HepG2 (cell line): ENCODE data around the gene ANAPC10. TPM values are rescaled to one million over a fixed set of nuclear protein-coding genes. Genes with fewer than 3 reads are reported as not detected.

ENCODE experiments used
- ATAC-seq: fragments of 200-7000 bp; cut with Tn5 transposase; 3 replicates; pipeline ENCODE4 v1.9.1; 2020; ENCODE audit warnings: mild to moderate bottlenecking, moderate library complexity
- BruUV-seq: library from RNA; stranded (reverse); fragments of 400-500 nt; replicated peaks from 2 replicates; lab custom pipeline; 2021; lab: Mats Ljungman, UMichigan
- CTCF ChIA-PET: fragments of 300-600 bp; formaldehyde crosslinking; extraction: SDS; loops from one replicate; lab custom pipeline; 2021; ENCODE audit warnings: low total read pairs, inconsistent platforms, low intra/inter-chr PET ratio; lab: Yijun Ruan, JAX
- POLR2A ChIA-PET: fragments of 350-600 bp; sonication (Branson Sonifier 250); formaldehyde crosslinking; loops from one replicate; lab custom pipeline; 2020; ENCODE audit warnings: antibody characterized with exemption, inconsistent platforms; lab: Yijun Ruan, JAX
- DNase-seq: peaks from one replicate; pipeline ENCODE4 v3.0.0-alpha.2; 2015; ENCODE audit warnings: low spot score
- FAIRE-seq: peaks from 3 replicates; lab custom pipeline; 2011; peaks lifted over from hg19 to GRCh38; lab: Jason Lieb, UNC
- H2AFZ ChIP-seq: one replicate; pipeline ENCODE4 v1.6.1; 2011; ENCODE audit warnings: low read length, inconsistent platforms
- H3K27ac ChIP-seq: fragments of 300-600 bp; 3 replicates; pipeline ENCODE4 v1.8.0; 2011; ENCODE audit warnings: mixed run types, mild to moderate bottlenecking, mixed read lengths, low read length, inconsistent platforms; ENCODE audit not compliant: insufficient read depth; ENCODE audit errors: extremely low read length
- H3K27me3 ChIP-seq, 2 experiments: fragments of 200-600 bp in 1 of 2; 2 replicates in 1 of 2; 3 replicates in 1 of 2; pipeline versions ENCODE4 v1.6.0 to v1.8.0; 2011; ENCODE audit warnings: low read length in 2 of 2, mild to moderate bottlenecking in 2 of 2, moderate library complexity in 2 of 2, inconsistent platforms in 1 of 2; ENCODE audit not compliant: insufficient read depth in 2 of 2, control insufficient read depth in 1 of 2
- H3K36me3 ChIP-seq, 2 experiments: fragments of 200-600 bp in 1 of 2; replicated peaks in 1 of 2; 2 replicates in 1 of 2; 3 replicates in 1 of 2; pipeline versions ENCODE4 v1.5.1 to v1.8.0; 2011; ENCODE audit warnings: low read length in 2 of 2, inconsistent platforms in 1 of 2; ENCODE audit not compliant: insufficient read depth in 2 of 2, control insufficient read depth in 1 of 2
- H3K4me1 ChIP-seq: 2 replicates; pipeline ENCODE4 v1.5.1; 2012; ENCODE audit warnings: low read length, inconsistent platforms; ENCODE audit not compliant: insufficient read depth
- H3K4me2 ChIP-seq: 2 replicates; pipeline ENCODE4 v1.6.0; 2011; ENCODE audit warnings: low read depth, low read length, inconsistent platforms
- H3K4me3 ChIP-seq, 3 experiments: fragments of 200-600 bp in 1 of 3; sonication (generic), shearing (Covaris generic) in 1 of 3; replicated peaks in 1 of 3; 2 replicates each; pipeline ENCODE4 v1.5.1; 2011 to 2016; ENCODE audit warnings: low read length in 3 of 3, inconsistent platforms in 2 of 3, low read depth in 2 of 3, mild to moderate bottlenecking in 2 of 3, control low read depth in 1 of 3, mixed read lengths in 1 of 3; ENCODE audit not compliant: insufficient read depth in 1 of 3
- H3K79me2 ChIP-seq: one replicate; pipeline ENCODE4 v1.6.1; 2011; ENCODE audit warnings: low read length, inconsistent platforms; ENCODE audit not compliant: insufficient read depth
- H3K9ac ChIP-seq: 2 replicates; pipeline ENCODE4 v1.6.0; 2011; ENCODE audit warnings: mild to moderate bottlenecking, low read depth, low read length, inconsistent platforms; ENCODE audit not compliant: insufficient read depth
- H3K9me3 ChIP-seq: 2 replicates; pipeline ENCODE4 v1.5.1; 2012; ENCODE audit warnings: mild to moderate bottlenecking, low read length
- H4K20me1 ChIP-seq: 2 replicates; pipeline ENCODE4 v1.6.0; 2011; ENCODE audit warnings: inconsistent platforms, mild to moderate bottlenecking, low read length, moderate library complexity; ENCODE audit not compliant: insufficient read depth
- ARID2 ChIP-seq: sonication (generic); formaldehyde crosslinking; IDR thresholded peaks from 2 replicates; pipeline ENCODE4 v1.8.1; 2022; ENCODE audit warnings: mild to moderate bottlenecking, missing genetic modification reagents, borderline replicate concordance
- ATF7-NPFF ChIP-seq: sonication (generic); formaldehyde crosslinking; IDR thresholded peaks from 2 replicates; pipeline ENCODE4 v1.8.1; 2023; ENCODE audit warnings: mild to moderate bottlenecking, low read depth, missing genetic modification reagents, moderate library complexity
- KLF16 ChIP-seq, 2 experiments: sonication (generic) in 1 of 2; formaldehyde crosslinking in 1 of 2; IDR thresholded peaks; 2 replicates each; pipeline versions ENCODE4 v1.6.1 to v1.8.0; 2016 to 2023; ENCODE audit warnings: missing genetic modification reagents in 2 of 2, missing compliant biosample characterization in 1 of 2
- MAFK ChIP-seq, 2 experiments: IDR thresholded peaks in 1 of 2; conservative IDR thresholded peaks in 1 of 2; 2 replicates each; pipeline ENCODE4 v1.6.1; 2011; ENCODE audit warnings: improper control_type of control experiment in 2 of 2, low read length in 2 of 2
- MBD4 ChIP-seq: IDR thresholded peaks from 2 replicates; pipeline ENCODE4 v1.6.1; 2012; ENCODE audit warnings: low read length, inconsistent platforms, borderline replicate concordance
- MIXL1 ChIP-seq: IDR thresholded peaks from 2 replicates; pipeline ENCODE4 v1.6.1; 2016
- MXI1 ChIP-seq: IDR thresholded peaks from 3 replicates; pipeline ENCODE4 v1.6.1; 2012; ENCODE audit warnings: low read depth, low read length, inconsistent platforms, borderline replicate concordance
- SOX5 ChIP-seq: IDR thresholded peaks from 2 replicates; pipeline ENCODE4 v1.6.1; 2016; ENCODE audit warnings: borderline replicate concordance
- SSRP1 ChIP-seq: IDR thresholded peaks from 2 replicates; pipeline ENCODE4 v1.6.1; 2016; ENCODE audit warnings: control low read depth
- STAT6 ChIP-seq: sonication (generic); formaldehyde crosslinking; IDR thresholded peaks from 2 replicates; pipeline ENCODE4 v1.4.0; 2020; ENCODE audit warnings: missing genetic modification reagents, mild to moderate bottlenecking, borderline replicate concordance
- TCF7L2 ChIP-seq: IDR thresholded peaks from 2 replicates; pipeline ENCODE4 v1.6.1; 2011; ENCODE audit warnings: mild to moderate bottlenecking, low read depth, low read length, moderate library complexity
- WIZ ChIP-seq: sonication (generic); formaldehyde crosslinking; IDR thresholded peaks from 2 replicates; pipeline ENCODE4 v1.5.1; 2020; ENCODE audit warnings: mild to moderate bottlenecking, missing genetic modification reagents
- ZNF335 ChIP-seq: sonication (generic); formaldehyde crosslinking; IDR thresholded peaks from 2 replicates; pipeline ENCODE4 v1.4.0; 2020; ENCODE audit warnings: missing genetic modification reagents
- ZNF350 ChIP-seq: sonication (generic); formaldehyde crosslinking; IDR thresholded peaks from 2 replicates; pipeline ENCODE4 v1.4.0; 2020; ENCODE audit warnings: mild to moderate bottlenecking, low read depth, missing genetic modification reagents, borderline replicate concordance
- ZNF781 ChIP-seq: sonication (generic); formaldehyde crosslinking; IDR thresholded peaks from 2 replicates; pipeline ENCODE4 v1.5.1; 2020; ENCODE audit warnings: borderline replicate concordance, mild to moderate bottlenecking, missing genetic modification reagents; ENCODE audit errors: not compliant biosample characterization
- WGBS: methylation state at CpG from one replicate; pipeline ENCODE4 v1.1.6; 2017; ENCODE audit warnings: low lambda C conversion rate; 5-methylcytosine and 5-hydroxymethylcytosine counted together
- in situ Hi-C: cut with HindIII; loops from 2 replicates; pipeline ENCODE4 v1.10.0; 2017; ENCODE audit warnings: low pct_unique_long_range_greater_than_20kb; ENCODE audit not compliant: extremely low pct_ligation_motif_present
- intact Hi-C: fragments of 100-400 bp; cut with micrococcal nuclease; formaldehyde crosslinking; loops from one replicate; pipeline ENCODE4 v1.10.0; 2022; ENCODE audit not compliant: unreplicated experiment
- polyA plus RNA-seq, 8 experiments: library from polyadenylated mRNA; depleted of rRNA in 3 of 8; stranded (reverse) in 7 of 8; unstranded in 1 of 8; fragments of >200 nt; fragmentation: Illumina TruSeq in 4 of 8; extraction: Trizol in 4 of 8; gene quantifications; 2 replicates each; pipeline versions ENCODE4 v1.2.1 to v1.2.3, GENCODE V29; 2011 to 2016; ENCODE audit warnings: low read depth in 4 of 8, missing spikeins in 1 of 8, mixed read lengths in 1 of 8; ENCODE audit not compliant: insufficient read depth in 1 of 8
- total RNA-seq, 5 experiments: library from RNA; depleted of rRNA; stranded (reverse); fragments of >200 nt; fragmentation: Illumina TruSeq; extraction: Trizol; gene quantifications; 2 replicates each; pipeline ENCODE4 v1.2.3, GENCODE V29; 2016; ENCODE audit warnings: low read depth in 1 of 5
- TF ChIP-seq, protein P1 (sequence below), 2 experiments: sonication (generic) in 1 of 2; formaldehyde crosslinking in 1 of 2; IDR thresholded peaks; 2 replicates each; pipeline versions ENCODE4 v1.5.1 to v1.6.1; 2011 to 2020; ENCODE audit warnings: borderline replicate concordance in 1 of 2, low read depth in 1 of 2, low read length in 1 of 2, mild to moderate bottlenecking in 1 of 2, missing genetic modification reagents in 1 of 2, moderate library complexity in 1 of 2
- TF ChIP-seq, protein P2 (sequence below): sonication (generic); formaldehyde crosslinking; IDR thresholded peaks from 2 replicates; pipeline ENCODE4 v1.4.0; 2020; ENCODE audit warnings: low read depth, mild to moderate bottlenecking, missing genetic modification reagents

Gene ANAPC10
- total and polyA plus RNA-seq, 2 of the 13 experiments (the other 11 are each of a cell fraction or from before 2014, with no cell fraction given), result 21.9 to 32.7 TPM

DNA sequence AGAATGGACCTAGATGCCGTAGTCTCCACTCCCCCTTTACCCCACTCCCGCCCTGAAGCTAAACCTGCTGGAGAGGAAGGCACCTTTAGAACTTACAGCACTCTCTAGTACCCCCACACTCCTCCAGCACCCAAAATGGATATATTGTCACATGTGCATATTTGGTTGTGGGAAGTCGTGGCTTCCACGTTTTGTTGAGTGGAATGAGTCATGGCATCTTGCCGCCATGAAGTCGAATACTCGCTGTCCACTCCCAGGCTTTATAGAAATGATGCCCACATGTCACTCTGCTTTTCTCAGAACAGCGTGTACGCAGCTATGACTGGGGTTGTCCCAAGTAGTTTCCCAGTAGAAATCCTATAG is 660 bp upstream of the ANAPC10 start:
- H2AFZ ChIP-seq, result peak overlapping the region; percentile 32
- CTCF ChIA-PET, result no interaction called here
- DNase-seq, result peak; percentile 56
- peaks cover 13% of the 10 kb centered on the region for H3K9me3 ChIP-seq
- no peaks in the 10 kb centered on the region; a peak in 1 of 5 replicates for H3K27me3 ChIP-seq
- intact Hi-C loops (loop anchor here (2.0 to 10.0 kb wide), 2 partner anchors 80 to 924 kb away; no protein-coding TSS in a partner anchor), in situ Hi-C loops (no loop called here)
- FAIRE-seq, result no peak
- H3K79me2 ChIP-seq, result peaks cover 81% of the 10 kb centered on the region
- H3K4me3 ChIP-seq, result peak overlapping the region; percentile 71 to 91 (median 85)
- TSS peak; percentile 59 for BruUV-seq
- peak overlapping the region; percentile 72 for H3K4me2 ChIP-seq
- peaks cover 15% of the 10 kb centered on the region; the same call in 1 of the 2 replicates for H4K20me1 ChIP-seq
- peaks cover 0 to 22% of the 10 kb centered on the region in 2 experiments; a peak in 4 of 5 replicates for H3K36me3 ChIP-seq
- H3K4me1 ChIP-seq, result peaks cover 47% of the 10 kb centered on the region
- WGBS, result 5% methylated on average over 4 of the region's 9 CpGs
- peak overlapping the region; percentile 96 for H3K27ac ChIP-seq
- POLR2A ChIA-PET, result interaction anchor here (1.1 to 2.0 kb wide), 9 partner anchors 8 to 1873 kb away, joined by 3 to 8 read pairs (median 5); partner anchors contain the start of gene MMAA
- ATAC-seq, result peak; percentile 62
- H3K9ac ChIP-seq, result peak overlapping the region; percentile 94
- no peak for TF ChIP-seq TCF7L2
- TF ChIP-seq KLF16 (CRISPR knock-in tag; IDR thresholded peaks at IDR 0.05), result 0 out of 4 replicates have a peak, but pooled peaks of 1 of the 2 experiments have one; percentile 5
- TF ChIP-seq STAT6, result 0 out of 2 replicates have a peak, but pooled peaks have one; percentile 10
- peak; percentile 9 for TF ChIP-seq ZNF781 (CRISPR knock-in tag)
- TF ChIP-seq WIZ (CRISPR knock-in tag), result no peak
- no peak for TF ChIP-seq MBD4
- TF ChIP-seq, protein P1, sequence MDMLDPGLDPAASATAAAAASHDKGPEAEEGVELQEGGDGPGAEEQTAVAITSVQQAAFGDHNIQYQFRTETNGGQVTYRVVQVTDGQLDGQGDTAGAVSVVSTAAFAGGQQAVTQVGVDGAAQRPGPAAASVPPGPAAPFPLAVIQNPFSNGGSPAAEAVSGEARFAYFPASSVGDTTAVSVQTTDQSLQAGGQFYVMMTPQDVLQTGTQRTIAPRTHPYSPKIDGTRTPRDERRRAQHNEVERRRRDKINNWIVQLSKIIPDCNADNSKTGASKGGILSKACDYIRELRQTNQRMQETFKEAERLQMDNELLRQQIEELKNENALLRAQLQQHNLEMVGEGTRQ (IDR thresholded peaks at IDR 0.05; ENCODE audit: low read depth, low read length), result no peak
- TF ChIP-seq, protein P1 (CRISPR knock-in tag; IDR thresholded peaks at IDR 0.05; ENCODE audit: borderline replicate concordance), result no peak
- TF ChIP-seq, protein P2, sequence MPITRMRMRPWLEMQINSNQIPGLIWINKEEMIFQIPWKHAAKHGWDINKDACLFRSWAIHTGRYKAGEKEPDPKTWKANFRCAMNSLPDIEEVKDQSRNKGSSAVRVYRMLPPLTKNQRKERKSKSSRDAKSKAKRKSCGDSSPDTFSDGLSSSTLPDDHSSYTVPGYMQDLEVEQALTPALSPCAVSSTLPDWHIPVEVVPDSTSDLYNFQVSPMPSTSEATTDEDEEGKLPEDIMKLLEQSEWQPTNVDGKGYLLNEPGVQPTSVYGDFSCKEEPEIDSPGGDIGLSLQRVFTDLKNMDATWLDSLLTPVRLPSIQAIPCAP, result no peak
- TF ChIP-seq ARID2 (CRISPR knock-in tag), result no peak
- no peak for TF ChIP-seq SOX5 (CRISPR knock-in tag)
- TF ChIP-seq ZNF350 (CRISPR knock-in tag), result 0 out of 2 replicates have a peak, but pooled peaks have one; percentile 20
- no peak; the same call in 1 of the 2 replicates for TF ChIP-seq SSRP1 (CRISPR knock-in tag)
- peak; percentile 33 to 69; a peak in 3 of 4 replicates for TF ChIP-seq MAFK (conservative IDR thresholded peaks at IDR 0.05 in 1 of 2, IDR thresholded peaks at IDR 0.05 in 1 of 2; ENCODE audit: low read length in 2 of 2)
- TF ChIP-seq MIXL1 (CRISPR knock-in tag), result no peak
- no peak for TF ChIP-seq ZNF335 (CRISPR knock-in tag)
- 0 out of 2 replicates have a peak, but pooled peaks have one; percentile 6 for TF ChIP-seq ATF7-NPFF
- peak; percentile 63; the same call in 2 of the 3 replicates for TF ChIP-seq MXI1
